Left colon (tissue), 2 donors: ENCODE results near the gene CHST15. TPM values are rescaled to one million over a fixed set of nuclear protein-coding genes. Genes with fewer than 3 reads are reported as not detected.

Source experiments
- ATAC-seq: fragments of 200-7000 bp; cut with Tn5 transposase; one replicate; pipeline ENCODE4 v1.9.1; 2020; ENCODE audit warnings: mild to moderate bottlenecking, moderate library complexity
- DNase-seq, 2 donors: peaks; one replicate each; pipeline ENCODE4 v3.0.0-alpha.2; 2020
- intact Hi-C, 2 donors: fragments of 100-400 bp; cut with DNase I in 1 of 2; cut with micrococcal nuclease in 1 of 2; formaldehyde crosslinking; loops; one replicate each; pipeline versions ENCODE4 v1.11.2 to v1.14.0; 2022; cut with DNase I, micrococcal nuclease
- total RNA-seq, 2 donors: library from RNA; stranded (reverse); fragmentation: NEBNext Ultra II Directional; extraction: Animal tissue kit (Norgen Biotek cat#: 25700); gene quantifications; one replicate each; pipeline ENCODE4 v1.2.1, GENCODE V29; 2021
- donor health status: DM: no; HTN: no; CAD: no.
- donor health status: DM: yes; HTN: yes; CAD: no.

Gene CHST15
- total RNA-seq, 2 donors from 2014 or later = 2.7 to 11.6 TPM

DNA sequence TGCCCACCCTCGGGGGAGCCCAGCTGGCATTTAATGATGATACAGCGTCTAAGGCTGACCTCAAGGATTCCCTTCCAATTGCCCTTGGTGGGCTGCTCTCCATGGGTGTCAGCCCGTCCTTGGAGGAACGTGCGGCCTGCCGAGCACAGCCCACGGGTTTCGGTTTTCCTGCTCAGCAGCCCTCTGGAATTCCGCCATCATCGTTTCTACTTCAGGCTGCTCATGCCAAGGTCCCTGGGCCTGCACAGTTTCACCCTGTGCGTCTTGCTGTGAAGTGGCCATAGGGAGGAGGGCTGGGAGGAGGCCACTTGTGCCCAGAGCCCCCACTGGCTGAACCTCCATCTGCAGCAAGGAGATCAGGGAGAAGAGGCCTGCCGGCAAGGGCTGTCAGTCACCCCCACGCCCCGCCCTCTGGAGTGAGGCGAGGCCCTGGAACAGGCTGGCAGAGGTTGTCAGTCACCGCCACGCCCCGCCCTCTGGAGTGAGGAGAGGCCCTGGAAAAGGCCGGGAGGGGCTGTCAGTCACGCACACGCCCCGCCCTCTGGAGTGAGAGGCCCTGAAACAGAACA lies 82.8 kb downstream of the CHST15 start:
- DNase-seq = peak; percentile 26 to 78

DNA sequence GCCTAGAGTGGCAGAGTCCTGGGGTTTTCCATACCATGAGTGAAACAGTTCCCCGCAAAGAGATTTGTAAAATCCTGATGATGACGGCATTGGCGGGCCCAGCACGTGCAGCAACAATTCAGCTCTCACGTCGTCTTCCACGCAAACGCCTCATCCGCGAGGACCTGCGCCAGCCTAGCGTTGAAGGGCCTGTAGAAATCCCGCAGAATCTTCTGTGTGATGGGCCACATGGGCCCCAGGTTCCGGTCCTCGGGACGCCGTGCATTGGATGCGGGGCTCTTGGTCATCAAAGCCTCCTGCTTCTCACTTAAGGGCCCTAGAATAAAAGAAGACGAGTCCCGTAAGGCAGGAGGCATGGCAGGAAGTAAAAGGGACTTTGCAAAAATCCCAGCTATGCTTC lies 83.4 kb downstream of the CHST15 start:
- intact Hi-C loops = no loop called here
- ATAC-seq (no peak), DNase-seq (no peak)

More for the DNA sequence above, 82.8 kb downstream of the CHST15 start:
- peak; percentile 34 for ATAC-seq
- intact Hi-C loops = no loop called here

DNA sequence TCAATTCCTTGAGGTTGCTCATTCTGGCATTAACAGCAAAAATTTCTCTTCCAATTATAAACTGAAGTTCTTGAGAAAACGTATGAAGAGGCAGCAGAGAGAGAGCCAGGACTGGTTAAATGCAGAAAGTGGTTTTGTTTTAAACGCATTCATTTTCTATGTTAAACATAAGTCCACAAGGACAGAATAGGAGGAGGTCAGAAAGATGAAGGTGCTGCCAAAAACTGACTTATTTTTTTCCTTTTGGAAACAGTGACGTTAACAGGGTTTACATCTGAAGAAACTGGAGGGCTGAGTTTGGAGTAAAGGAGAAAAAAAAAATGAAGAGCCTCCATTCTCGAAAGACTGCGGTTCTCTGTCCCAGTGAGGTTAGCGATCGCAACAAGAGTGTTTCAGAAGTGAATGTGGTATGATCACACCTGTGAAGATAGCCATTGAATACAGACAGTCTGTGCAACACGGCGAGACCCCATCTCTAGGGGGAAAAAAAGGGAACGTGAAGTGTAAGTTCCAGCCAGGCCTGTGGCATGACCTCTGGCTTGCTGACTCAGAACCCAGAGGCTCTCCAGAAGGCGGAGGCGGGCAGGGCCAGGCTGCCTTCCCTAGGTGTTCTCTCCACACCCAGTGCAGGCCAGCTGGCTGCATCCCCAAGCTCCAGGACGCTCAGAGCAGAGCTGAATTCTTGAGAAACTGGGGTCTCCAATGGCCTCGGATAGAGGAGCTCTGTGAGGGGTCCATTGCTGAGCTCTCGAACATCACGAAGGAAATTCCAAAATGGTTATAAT lies 84.0 kb downstream of the CHST15 start:
- DNase-seq = peak in 1 of 2 donors; percentile 22
- ATAC-seq = no peak
- intact Hi-C loops = loop anchor here in 1 of 2 donors (10.0 kb wide), 2 partner anchors 85 to 245 kb away; partner anchors contain the start of gene CHST15

DNA sequence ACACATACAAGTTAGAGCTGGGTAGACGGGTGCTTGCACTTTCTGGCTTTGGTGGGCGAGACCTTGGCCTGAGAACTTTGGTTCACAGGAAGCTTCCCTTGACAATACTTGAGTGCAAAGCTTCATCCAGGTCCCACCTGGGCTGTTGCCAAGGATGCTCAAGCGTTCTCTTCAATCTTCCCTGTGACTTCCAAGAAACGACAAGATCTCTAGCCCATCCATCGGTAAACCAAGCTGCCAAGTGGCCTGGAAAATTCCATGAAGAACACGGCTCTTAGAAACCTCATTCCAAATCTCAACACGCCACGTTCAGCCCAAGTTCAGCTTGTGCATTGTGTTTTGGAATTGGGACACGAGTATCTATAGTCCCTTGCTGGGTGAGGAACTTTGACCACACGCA lies 84.7 kb downstream of the CHST15 start:
- intact Hi-C loops = loop anchor here in 1 of 2 donors (10.0 kb wide), 2 partner anchors 86 to 246 kb away; partner anchors contain the start of gene CHST15
- no peak for ATAC-seq
- peak in 1 of 2 donors; percentile 12 for DNase-seq

DNA sequence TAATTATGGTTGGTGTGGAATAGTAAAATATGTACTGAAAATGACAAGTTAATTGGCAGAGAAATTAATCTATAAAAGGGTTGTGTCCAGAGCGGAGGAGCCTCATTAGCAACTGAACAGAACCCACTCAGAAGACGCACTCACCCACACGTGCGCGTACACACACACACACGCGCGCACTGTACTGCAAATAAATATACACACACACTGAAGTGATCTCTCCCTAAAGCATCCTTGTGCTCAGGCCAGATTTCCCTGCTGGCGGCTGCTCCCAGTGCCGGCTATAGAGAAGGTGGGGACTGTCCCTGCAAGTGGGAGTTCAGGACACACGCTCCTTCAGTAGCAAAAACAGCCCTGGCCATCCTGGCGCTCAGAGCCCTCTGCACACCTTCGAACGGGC lies 85.2 kb downstream of the CHST15 start:
- DNase-seq (peak in 1 of 2 donors; percentile 25), ATAC-seq (no peak)
- intact Hi-C loops = loop anchor here in 1 of 2 donors (10.0 kb wide), 2 partner anchors 87 to 247 kb away; partner anchors contain the start of gene CHST15

DNA sequence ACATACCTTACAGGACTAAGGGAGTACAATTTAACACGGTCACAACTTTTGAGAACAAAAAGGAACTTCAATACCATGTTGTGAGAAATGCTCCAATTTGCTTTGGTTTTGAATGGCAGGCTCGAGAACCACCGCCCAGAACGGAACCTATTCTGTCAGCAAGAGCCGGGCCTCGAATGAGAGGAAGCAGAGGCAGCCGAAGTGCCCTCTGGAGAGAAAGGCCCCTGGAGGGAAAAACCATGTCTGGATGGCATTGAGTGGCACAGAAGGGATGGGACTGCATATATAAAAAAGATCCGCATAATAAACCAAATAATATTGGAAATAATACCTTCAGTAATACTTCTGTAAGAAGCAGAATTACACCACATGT lies 85.6 kb downstream of the CHST15 start:
- ATAC-seq = no peak
- DNase-seq = no peak
- intact Hi-C loops = loop anchor here in 1 of 2 donors (10.0 kb wide), 2 partner anchors 87 to 247 kb away; partner anchors contain the start of gene CHST15

DNA sequence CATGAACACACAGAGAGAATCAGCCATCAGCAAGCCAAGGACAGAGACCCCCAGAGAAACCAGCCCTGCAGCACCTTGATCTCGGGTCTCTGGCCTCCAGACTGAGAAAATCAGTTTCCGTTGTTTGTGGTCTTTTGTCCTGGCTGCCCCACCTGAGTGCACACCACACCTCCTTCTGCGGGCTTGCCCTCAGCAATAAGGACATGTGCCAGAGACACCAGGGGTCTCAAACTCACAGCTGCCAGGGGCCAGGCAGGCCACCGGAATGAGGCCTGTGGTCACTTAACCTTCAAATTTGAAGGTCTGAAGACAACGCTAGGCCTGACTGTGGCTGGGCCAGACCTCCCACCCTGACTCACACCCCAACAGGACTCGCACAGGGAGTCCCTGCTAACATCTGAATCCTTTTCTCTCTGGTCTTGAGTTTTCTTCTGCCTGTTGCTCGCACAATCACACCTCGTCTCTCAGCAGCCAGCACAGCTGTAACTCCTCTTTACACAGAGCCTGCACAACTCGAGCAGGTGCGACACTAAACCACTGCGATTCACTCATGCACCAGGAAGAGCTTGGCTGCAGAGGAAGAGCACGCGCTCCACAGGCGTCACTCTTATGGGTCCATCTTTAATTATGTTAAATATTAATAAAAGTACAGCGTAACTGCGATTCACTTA lies 86.2 kb downstream of the CHST15 start:
- peak in 1 of 2 donors; percentile 19 for DNase-seq
- no peak for ATAC-seq
- intact Hi-C loops = loop anchor here in 1 of 2 donors (10.0 kb wide), 2 partner anchors 88 to 248 kb away; partner anchors contain the start of gene CHST15

DNA sequence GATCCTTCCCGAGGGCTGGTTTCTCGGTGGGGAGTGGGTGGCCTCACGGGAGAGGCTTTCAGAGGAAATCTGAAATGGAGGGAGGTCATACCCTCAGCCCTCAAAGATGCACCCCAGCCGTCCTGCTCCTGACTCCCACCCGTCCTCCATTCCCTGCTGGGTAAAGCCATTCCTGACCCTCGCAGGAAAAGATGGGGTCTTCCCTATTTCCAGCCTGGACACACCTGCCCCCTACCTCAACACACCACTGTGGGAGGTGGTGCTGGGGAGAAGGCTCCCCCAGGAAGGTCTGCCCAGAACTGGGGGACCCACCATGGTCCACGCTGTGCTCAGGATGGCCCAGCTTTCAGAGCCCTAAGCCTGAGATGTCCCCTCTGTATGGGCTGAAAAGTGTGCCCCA lies 86.9 kb downstream of the CHST15 start:
- ATAC-seq (no peak), DNase-seq (peak in 1 of 2 donors; percentile 14)
- intact Hi-C loops = loop anchor here in 1 of 2 donors (10.0 kb wide), 2 partner anchors 88 to 248 kb away; partner anchors contain the start of gene CHST15

DNA sequence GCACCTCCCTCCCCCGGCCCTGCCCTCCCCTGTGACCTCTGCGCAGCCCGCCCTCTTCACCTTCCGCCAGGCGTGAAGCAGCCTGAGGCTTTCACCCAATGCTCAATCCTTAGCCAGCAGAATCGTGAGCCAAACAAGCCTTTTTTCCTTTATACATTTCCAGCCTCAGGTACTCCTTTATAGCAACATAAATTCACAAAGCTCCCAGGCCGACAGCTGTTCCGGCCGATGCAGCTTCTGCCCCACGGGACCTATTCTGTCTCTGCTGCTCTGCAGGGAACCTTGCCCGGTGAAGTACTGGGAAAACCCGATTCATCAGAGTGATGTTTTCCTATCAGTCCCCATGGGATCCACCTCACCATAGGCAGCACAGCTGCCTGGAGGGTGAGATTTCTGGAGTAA lies 87.4 kb downstream of the CHST15 start:
- DNase-seq (peak in 1 of 2 donors; percentile 56), ATAC-seq (no peak)
- intact Hi-C loops = loop anchor here in 1 of 2 donors (10.0 kb wide), 2 partner anchors 89 to 249 kb away; partner anchors contain the start of gene CHST15

DNA sequence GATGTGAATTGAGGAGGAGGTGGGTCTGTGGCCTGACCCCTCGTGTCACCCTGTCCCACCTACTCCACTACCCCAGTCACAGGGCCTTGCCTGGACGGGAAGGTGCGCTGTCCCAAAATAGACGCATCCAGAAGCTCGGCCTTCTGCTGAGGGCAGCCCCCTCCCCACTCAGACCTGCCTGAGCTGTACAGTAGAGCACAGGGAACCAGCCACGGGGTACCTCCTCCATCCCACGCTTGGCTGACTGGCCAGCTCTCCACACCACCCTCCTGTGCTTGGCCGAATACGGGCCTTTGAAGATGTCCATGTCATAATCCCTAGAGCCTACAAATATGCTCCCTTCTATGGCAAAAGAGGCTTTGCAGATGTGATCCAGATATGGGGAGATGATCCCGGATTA lies 88.3 kb downstream of the CHST15 start:
- ATAC-seq (no peak), DNase-seq (peak in 1 of 2 donors; percentile 15)
- intact Hi-C loops = loop anchor here in 1 of 2 donors (10.0 kb wide), 2 partner anchors 90 to 250 kb away; partner anchors contain the start of gene CHST15

DNA sequence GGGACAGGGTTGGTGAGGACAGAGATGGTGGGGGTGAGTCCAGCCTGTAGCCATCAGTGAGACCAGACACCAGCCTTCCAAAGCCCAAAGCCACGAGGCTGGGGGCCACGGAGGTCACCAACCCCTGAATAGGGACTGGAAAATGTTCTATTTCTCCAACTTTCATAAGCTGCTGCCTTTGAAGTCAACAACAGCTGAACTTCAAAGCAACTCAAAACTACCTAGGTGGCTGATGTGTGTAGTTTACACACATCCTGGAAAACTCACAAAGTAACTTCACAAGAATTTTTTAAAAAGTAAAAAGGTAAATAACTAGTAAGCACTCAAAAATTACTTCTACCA lies 88.8 kb downstream of the CHST15 start:
- DNase-seq (no peak), ATAC-seq (no peak)
- intact Hi-C loops = loop anchor here in 1 of 2 donors (10.0 kb wide), 2 partner anchors 90 to 250 kb away; partner anchors contain the start of gene CHST15

DNA sequence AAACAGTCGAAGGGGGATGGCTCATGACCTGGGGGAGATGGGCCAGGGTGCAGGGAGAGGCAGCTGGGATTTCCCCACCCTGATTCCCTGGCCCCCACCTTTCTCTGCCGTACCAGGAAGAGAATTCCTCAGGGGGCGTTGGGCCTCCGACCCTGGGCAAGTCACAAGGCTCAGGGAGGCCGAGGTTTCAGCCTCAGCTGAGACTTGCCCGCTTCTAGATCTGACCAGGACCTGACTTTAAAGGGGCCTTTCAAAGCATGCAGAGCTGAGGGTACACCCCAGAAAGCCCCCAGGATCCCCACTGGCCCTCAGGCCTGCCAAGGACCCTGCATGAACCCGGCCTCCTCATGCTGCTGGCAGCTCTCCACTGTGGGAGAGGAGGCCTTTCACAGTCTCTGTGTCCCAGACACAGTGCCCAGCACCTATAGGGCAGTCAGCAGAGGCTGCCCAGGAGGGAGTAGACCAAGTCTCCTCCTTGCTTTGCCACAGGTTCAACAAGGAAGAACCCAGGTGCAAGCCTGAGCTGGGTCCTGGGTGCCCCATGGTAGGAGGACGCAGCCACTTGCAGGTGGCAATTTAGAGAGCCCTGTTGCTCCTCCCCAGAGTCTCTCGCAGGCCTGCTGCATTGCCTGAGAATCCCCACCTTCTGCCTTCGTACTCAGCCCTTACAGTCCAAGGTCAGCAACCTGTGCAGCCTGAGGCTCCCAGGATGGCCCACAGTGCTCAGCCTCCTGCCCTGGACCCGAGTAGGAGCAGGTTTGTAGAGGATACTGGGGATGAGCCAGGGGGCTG lies 89.3 kb downstream of the CHST15 start:
- ATAC-seq = no peak
- intact Hi-C loops = loop anchor here in 1 of 2 donors (10.0 kb wide), 2 partner anchors 91 to 251 kb away; partner anchors contain the start of gene CHST15
- DNase-seq = peak in 1 of 2 donors; percentile 17

DNA sequence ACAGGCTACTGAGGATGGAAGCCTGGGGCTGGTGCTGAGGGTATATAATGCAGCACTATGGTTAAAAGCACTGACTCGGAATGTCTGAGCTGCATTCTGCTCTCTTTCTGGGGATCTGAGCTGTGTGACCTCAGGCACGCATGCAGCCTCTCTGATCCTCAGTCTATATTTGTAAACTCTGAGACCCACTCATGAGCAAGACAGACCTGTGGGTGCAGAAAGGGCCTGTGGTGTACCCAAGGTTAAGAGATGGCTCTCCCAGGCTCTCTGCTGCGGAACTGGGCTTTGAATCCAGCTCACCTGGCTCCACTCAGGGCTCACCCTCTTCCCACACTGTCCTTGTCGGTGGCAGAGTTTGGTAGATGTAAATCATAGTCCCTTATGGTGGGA lies 89.9 kb downstream of the CHST15 start:
- ATAC-seq (no peak), DNase-seq (no peak)
- intact Hi-C loops = loop anchor here in 1 of 2 donors (10.0 kb wide), 2 partner anchors 91 to 251 kb away; partner anchors contain the start of gene CHST15

DNA sequence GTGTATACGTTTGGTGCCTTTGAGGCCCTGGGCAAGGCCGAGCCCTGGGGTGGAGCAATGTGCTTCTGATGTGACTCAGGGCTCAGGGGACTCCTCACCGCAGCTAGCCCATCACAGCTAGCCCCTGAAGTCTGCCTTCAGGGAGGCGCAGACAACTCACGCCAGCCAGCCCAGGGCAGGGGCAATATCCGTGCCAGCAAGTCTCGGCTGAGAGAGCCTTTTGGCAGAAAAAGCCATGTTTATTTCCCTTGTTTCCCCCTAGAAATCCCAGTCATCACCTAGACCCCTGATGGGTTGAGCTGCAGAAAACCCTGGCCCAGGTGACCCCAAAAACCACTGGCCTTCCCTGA lies 90.4 kb downstream of the CHST15 start:
- intact Hi-C loops = loop anchor here in 1 of 2 donors (10.0 kb wide), 2 partner anchors 92 to 252 kb away; partner anchors contain the start of gene CHST15
- ATAC-seq = no peak
- no peak for DNase-seq

DNA sequence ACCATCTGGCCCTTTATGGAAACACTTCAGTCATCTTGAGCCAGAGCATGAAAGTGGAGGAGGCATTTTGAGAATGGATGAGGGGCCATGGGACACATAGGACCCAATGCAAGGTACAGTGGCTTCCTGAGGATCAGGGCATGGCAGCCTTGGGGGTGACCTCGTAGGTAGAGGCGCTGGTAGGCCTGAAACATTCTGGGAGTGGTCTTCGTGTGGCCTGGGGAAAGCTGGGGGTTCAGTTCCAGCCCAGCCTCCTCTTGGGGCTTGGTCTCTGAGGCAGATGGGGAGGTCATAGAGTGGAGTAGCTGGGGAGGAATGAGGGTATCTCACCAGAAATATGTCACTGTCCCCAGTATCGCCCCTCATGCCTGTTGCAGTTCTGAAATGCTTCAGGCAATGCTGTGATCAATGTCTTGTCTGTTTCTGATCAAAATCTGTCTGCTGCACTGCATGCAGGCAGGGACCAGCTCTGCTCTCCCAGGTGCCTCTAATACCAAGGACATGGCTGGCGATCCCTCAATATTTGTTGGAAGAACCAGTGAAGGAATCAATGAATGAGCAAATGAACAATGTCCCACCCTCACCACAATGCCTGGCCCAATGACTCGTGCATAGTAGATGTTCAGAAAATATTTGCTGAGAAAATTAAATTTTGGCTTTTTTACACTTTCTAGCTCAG lies 90.9 kb downstream of the CHST15 start:
- no peak for ATAC-seq
- intact Hi-C loops = loop anchor here in 1 of 2 donors (10.0 kb wide), 2 partner anchors 92 to 252 kb away; partner anchors contain the start of gene CHST15
- DNase-seq = no peak

DNA sequence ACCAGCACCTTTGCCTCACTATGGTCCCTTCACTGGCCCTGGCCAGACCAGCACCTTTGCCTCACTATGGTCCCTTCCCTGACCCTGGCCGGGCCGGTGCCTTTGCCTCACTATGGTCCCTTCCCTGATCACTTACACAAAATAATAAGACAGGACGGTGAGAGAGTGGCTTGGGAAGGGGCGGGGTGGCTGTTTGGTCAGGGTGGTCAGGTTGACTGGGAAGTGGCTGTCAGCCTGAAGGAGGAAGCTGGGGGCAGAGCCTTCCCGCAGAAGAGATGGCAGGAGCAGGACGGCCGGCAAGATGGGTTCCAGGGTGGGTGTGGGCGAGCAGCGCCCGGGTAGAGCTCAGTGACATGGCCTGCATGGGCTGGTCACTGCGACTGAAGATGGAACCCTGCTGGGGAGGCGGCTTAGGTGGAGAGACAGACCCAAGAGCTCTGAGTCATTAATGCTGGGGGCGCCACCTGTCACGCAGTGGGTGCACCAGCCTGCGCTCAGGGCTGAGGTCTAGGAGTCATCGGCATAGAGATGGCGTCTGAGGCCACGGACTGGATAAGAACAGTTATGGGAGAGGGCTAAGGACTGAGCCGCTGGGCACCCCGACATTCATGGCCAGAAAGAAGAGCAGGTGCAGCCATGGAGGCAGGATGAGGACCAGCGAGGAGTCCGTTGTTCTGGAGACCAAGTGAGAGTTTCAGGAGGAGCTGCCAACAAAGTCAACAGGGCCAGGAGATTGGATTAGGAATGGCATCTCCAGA lies 91.8 kb downstream of the CHST15 start:
- DNase-seq (peak in 1 of 2 donors; percentile 21), ATAC-seq (no peak)
- intact Hi-C loops = loop anchor here in 1 of 2 donors (10.0 kb wide), 2 partner anchors 93 to 253 kb away; partner anchors contain the start of gene CHST15

DNA sequence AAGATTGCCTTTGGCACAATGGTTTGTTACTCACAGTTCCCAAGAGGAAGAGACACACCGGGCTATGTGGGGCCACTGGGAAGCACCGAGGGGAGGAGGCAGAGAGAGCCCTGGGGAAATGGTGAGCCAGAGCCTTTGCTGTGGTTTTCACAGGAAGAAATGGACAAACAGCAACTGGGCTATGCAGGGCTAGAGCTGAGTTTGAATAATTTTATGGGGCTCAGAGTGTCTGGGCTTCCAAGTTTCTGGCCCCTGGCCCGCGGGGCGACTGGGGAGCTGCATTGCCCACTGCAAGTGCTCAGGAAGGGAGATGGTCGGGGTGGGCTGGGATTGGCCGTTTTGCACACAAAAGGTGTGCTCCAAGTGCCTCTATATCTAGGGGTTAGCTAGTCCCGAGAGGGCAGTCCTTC lies 92.6 kb downstream of the CHST15 start:
- DNase-seq = no peak
- intact Hi-C loops = loop anchor here in 1 of 2 donors (10.0 kb wide), 2 partner anchors 94 to 254 kb away; partner anchors contain the start of gene CHST15
- no peak for ATAC-seq
